Endometrium (tissue), 2 donors: Measurements from ENCODE around the gene POTEH.
"Not testable (repeated sequence)": the region's sequence is repeated elsewhere in the genome, so short reads cannot be mapped to it uniquely, and the experiment has no call there.

ENCODE experiments used
- FAIRE-seq: peaks from 2 replicates; lab custom pipeline; 2012; peaks lifted over from hg19 to GRCh38; lab: Jason Lieb, UNC
- donor health status: control.
- donor health status: control.

Gene POTEH

GRCh38 chr22:15738157-15738908 is 48.5 kb downstream of the POTEH start:
- FAIRE-seq: not testable (repeated sequence)

DNA sequence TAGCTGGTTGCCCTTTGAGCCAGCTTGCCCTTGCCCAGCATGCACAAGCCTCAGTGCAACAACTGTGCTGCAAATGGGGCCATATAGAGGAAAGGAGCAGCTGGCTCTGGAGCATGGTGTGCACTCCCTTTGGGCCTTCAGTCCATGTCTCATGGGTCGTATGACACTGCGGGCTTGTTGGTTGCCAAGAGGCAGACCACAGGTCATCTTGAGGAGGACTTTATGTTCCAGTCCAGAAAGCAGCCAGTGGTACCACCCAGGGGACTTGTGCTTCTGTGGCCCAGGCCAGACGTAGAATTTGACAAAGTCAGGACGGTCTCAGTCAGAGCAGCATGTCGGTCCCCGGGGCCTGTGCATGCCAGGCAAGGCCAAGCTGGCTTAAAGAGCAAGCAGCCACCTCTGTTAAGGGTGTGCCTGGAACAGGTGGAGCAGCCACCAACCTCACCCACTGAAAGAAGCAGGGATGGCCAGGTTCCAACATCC is 49.1 kb downstream of the POTEH start:
- not testable (repeated sequence) for FAIRE-seq

- not testable (repeated sequence) for FAIRE-seq
Observed at GRCh38 chr22:15747636-15748323, 58.0 kb downstream of the POTEH start.

DNA sequence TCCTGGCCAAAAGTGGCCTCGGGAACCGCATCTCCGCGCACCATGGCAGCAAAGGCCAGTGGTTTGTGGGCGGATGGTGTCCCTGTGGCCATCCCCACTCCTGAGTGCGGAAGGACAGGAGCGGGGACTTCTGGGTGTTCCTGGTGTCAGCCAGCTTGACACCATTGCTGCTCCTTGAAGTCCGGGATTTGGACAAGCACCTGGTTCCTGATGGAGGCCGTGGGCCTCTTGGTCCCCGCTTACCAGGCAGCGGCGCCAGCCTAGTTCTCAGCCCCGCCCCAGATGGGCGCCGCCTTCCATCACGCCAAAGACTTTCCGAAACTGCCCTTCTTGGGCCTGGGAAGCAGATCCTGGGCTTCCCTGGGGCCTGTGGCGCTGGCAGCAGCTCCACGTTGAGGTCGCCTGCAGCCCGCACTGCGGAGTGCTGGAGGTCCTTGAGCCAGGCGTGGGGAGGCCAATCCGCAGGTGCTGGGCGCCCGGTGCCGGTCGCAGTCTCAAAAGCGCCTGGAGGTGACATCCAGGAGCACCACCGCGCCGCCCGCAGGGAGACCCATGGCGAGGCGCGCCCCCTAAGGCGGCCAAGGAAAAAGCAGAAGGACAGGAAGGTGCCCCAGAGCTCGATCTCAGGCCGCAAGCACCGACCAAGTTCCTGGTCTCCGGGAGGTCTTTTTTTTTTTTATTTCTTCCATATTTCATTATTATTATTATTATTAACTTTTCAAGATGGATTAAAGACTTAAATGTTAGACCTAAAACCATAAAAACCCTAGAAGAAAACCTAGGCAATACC is 59.5 kb downstream of the POTEH start:
- FAIRE-seq: not testable (repeated sequence)

DNA sequence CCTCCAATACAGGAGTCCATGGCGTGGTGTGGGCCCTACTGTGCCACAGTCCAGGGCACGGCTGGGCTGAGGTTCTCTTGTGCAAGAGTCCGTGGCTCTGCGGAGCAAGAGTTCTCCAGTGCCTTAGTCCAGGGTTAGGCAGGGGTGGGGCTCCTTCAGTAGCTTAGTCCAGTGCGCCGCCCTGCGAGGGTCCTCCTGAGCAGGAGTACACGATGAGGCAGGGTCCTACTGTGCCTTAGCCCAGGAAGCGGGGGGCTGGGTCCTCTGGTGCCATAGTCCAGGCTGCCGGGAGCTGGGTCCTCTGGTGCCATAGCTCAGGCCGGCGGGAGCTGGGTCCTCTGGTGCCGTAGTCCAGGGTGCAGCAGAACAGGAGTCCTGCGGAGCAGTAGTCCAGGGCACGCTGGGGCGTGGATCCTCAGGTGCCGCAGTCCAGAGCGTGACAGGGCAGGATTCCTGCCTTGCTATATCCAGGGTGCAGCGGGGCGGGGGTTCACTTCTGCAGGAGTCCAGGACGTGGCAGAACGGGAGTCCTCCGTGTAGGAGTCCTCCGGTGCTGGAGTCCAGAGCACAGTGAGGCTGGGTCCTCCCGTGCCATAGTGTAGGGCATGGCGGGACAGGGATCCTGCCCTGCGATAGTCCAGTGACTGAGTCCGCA is 69.7 kb downstream of the POTEH start:
- FAIRE-seq: not testable (repeated sequence)

GRCh38 chr22:15760388-15761150 is 70.7 kb downstream of the POTEH start:
- FAIRE-seq: not testable (repeated sequence)

GRCh38 chr22:15761151-15761777 is 71.4 kb downstream of the POTEH start:
- not testable (repeated sequence) for FAIRE-seq

- FAIRE-seq: not testable (repeated sequence)
Observed at GRCh38 chr22:15763559-15763958, 73.7 kb downstream of the POTEH start.
